HG03280 (cell line): ENCODE measurements around the gene IL5.
A peak's percentile ranks its signal among the peaks of the same experiment; 100 is the strongest.
"Not testable (repeated sequence)": the region's sequence is repeated elsewhere in the genome, so short reads cannot be mapped to it uniquely, and the experiment has no call there.

Experiments
- ATAC-seq: cut with Tn5 transposase; IDR thresholded peaks from one replicate; pipeline ENCODE4 v1.9.1; 2021; ENCODE audit warnings: mild to moderate bottlenecking, moderate library complexity; ENCODE audit not compliant: unreplicated experiment

IL5 gene

DNA sequence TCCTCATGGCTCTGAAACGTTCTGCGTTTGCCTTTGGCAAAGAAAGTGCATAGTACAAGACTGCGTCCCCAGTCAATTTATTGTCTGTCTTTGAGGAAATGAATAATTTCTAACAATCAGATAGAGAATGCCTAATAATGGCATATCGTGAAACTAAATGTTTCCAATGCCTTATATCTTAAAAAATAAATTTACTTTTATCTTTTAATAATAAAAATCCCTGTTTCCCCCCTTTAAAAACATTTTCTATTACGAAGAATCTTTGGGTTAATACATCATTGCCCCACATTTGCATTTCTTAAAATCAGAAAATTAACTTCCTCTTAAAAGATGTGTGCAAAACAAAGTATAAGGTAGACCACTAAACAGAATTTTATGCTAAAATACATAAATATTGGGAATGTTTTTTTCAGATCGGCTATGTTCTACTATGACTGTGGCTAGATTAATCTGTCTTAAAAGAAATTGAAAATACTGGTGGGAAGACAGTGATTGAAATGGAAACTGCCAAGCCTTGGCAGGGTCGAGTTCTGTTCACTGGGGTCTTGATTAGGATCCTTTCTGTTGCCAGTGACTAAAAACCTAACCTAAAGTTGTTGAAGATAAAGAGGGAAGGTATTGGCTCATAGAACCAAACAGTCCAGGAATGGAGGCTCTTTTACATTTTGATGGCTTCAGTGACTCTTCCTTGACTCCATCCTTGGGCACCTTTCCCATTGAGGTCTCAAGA is at the start of gene IL5:
TSS of gene IL5 (minus strand) at position 51 of the 730 bp plus-strand sequence. CDS start at position 7, 44 bp downstream.
- ATAC-seq: no peak

DNA sequence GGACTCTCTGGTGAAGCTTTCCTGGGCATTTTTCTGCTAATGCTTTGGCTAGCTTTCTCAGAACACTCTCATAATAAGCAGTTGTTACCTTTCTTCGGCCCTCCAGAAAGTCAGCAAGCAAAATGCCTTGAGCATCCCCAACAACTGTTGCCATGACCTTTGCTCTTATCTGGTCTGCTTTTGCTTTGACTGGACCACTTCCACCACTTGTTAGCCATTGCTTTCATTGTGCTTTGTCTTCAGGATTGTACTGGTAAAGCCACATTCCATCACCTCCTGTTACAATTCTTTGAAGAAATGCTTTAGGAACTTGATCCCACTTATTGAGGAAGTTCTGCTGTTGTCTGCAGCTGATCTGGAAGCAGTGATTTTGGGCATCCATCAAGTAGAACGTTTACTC is 49.2 kb upstream of the IL5 start:
- no peak for ATAC-seq

DNA sequence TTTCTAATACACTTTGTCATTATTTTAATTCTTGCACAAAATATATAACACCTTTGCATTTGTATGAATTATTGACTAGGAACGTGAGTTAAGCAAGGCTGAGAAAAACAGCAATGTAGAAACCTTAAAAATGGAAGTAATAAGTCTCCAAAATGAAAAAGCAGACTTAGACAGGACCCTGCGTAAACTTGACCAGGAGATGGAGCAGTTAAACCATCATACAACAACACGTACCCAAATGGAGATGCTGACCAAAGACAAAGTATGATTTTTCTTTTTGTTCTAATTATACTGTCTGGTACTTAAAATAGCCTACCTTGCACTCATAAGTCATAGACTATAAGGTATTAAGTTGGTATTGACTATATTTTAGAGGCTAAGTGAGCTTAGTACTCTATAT is 47.8 kb upstream of the IL5 start:
- no peak for ATAC-seq

DNA sequence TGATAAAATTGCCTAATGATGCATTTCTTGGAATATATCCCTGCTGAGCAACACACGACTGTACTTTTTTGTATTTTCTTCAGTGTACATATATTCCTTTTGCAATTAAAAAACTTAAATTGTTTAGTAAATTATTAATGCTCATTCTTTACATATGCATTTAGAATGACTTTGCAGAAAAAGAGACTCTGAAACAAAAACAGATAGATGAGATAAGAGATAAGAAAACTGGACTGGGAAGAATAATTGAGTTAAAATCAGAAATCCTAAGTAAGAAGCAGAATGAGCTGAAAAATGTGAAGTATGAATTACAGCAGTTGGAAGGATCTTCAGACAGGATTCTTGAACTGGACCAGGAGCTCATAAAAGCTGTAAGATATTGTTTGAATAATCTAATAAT is 46.1 kb upstream of the IL5 start:
- ATAC-seq: no peak

DNA sequence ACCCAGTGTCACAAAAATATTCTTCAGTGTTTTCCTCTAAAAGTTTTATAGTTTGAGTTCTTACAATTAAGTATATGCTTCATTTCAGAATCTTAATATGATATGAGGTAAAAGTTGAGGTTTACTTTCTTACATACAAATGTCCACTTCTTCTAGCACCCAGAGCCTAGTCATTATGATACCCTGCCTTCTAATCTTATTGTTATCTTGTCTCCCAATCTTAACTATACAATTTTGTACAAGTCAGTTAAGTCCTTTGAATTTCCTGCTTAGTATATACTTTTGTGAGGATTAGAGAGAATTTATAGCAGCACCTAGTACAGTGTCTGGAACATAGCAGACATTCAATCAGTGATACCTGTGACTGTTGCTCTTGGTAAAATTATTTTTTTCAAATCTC is 42.7 kb upstream of the IL5 start:
- ATAC-seq: no peak

DNA sequence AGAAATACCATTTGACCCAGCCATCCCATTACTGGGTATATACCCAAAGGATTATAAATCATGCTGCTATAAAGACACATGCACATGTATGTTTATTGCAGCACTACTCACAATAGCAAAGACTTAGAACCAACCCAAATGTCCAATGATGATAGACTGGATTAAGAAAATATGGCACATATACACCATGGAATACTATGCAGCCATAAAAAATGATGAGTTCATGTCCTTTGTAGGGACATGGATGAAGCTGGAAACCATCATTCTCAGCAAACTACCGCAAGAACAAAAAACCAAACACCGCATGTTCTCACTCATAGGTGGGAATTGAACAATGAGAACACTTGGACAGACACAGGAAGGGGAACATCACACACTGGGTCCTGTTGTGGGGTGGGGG is 41.2 kb upstream of the IL5 start:
- ATAC-seq: not testable (repeated sequence)

DNA sequence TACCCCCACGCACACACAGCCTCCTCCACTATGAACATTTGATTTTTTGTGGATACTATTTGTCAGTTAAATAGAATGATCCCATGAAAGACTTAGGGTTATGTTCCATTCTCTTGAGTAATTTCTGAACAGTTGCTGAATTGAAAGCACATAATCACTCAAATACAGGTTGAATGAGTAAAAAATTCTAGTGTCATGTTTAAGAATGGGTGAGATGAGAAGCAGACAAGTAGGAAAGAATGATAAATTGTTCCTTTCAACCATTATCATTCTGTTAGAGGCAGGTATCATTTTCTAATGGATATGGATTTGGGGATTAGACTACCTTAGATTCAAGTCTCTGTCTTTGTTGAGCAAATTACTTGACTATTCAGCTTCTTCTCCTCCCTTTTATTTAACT is 32.8 kb upstream of the IL5 start:
- ATAC-seq: no peak

DNA sequence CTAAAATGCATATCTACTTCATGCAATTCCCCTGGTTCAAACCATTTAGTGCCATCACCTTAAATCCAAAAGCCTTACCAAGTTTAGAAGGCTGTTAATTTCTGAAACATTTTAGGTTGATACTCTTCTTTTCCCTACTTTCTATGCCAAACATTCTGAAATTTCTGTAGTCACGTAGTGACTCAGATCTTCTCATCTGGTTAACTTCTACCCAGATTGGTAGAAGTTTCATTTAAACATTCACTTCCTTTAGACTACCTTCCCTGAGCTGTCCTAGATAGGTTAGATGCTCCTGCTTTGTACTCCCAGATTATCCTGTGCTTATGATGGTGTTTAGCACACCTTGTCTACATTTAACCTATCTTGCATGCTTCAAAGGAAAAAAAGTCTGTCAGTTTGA is 23.3 kb upstream of the IL5 start:
- no peak for ATAC-seq

DNA sequence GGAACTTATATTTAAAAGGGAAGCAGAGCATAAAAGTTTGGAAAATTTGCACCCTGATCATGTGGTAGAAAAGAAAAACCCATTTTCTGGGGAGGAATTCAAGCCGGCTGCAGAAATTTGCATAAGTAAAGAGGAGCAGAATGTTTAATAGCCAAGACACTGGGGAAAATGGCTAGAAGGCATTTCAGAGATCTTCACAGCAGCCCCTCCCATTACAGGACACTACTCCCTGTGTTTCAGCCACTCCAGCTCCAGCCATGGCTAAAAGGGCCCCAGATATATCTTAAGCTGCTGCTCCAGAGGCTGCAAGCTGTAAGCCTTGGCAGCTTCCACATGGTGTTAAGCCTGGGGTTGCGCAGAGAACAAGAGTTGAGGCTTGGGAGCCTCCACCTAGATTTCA is 21.2 kb upstream of the IL5 start:
- not testable (repeated sequence) for ATAC-seq

DNA sequence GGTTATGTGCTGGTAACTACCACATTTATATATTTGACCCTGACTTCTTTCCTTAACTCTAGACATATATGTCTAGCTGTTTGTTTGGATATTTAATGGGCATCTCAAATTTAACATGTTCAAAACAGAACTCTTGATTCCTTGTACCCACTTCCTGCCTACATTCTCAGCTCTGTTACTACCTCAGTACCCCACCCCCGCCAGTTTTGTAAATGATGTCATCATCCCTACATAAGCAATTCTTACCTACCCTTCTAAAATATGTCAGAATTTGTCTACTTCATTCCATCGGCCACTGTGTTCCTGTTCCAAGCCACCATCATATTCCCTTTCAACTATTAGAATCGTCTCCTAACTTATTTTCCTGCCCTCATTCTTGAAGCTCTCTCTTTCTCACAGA is 18.3 kb upstream of the IL5 start:
- no peak for ATAC-seq

DNA sequence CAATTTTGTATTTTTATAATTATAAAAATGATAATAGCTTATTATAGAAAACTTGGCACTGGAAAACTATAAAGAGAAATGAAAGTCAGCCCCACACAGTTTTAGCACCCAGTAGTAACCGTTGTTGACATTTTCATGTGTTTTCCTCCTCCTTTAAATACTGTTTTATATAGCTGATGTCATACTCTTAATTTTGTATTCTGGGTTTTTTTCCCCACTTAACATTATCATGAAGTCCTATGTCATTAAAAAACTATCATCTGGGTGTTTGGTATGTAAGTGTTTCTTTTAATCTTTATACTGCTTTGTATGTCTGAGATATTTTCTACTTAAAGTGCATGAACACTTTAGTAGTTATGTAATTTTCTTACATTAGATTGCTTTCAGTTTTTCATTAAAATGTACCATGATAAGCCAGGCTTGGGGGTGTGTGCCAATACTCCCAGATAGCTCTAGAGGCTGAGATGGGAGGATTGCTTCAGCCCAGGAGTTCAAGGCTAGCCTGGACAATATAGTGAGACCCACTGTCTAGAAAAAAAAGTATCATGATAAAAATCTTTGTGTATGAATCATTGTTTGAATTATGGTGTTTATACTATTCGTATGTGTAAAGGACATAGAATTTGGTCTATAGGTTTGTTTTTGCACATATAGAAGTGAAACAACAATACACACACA is 16.2 kb upstream of the IL5 start:
- ATAC-seq: no peak

DNA sequence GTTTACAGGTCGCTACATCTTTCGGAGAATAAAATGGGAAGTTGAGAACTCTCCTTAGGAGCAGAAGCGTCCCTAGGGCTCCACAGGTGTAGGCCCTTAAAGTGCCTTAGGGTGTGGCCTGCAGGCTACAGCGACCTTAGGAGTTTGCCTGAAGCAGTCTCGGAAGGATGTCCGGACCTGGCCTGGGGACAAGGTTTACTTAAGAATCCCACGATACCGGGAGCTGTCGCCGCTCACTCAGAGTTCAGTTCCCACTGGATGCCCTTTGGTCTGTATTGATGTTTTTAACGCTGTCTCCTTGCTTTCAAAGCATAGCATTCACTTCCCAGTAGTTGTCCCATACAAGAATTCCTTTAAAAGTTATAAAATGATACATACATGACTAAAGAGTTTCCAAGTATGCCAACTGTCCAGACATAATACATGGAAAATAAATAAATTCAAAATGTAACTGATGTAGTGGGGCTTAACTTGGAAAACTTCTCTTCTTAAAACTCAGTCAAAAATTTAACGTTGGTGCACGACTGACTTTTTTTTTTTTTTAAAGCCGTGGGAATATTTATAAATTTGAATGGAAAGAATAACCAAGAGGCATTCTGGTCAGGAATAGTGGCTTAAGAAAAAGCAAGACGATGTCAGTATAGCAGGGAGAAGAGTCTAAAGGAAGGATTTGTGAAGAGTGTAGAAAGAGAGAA is 14.3 kb upstream of the IL5 start:
- ATAC-seq: no peak

DNA sequence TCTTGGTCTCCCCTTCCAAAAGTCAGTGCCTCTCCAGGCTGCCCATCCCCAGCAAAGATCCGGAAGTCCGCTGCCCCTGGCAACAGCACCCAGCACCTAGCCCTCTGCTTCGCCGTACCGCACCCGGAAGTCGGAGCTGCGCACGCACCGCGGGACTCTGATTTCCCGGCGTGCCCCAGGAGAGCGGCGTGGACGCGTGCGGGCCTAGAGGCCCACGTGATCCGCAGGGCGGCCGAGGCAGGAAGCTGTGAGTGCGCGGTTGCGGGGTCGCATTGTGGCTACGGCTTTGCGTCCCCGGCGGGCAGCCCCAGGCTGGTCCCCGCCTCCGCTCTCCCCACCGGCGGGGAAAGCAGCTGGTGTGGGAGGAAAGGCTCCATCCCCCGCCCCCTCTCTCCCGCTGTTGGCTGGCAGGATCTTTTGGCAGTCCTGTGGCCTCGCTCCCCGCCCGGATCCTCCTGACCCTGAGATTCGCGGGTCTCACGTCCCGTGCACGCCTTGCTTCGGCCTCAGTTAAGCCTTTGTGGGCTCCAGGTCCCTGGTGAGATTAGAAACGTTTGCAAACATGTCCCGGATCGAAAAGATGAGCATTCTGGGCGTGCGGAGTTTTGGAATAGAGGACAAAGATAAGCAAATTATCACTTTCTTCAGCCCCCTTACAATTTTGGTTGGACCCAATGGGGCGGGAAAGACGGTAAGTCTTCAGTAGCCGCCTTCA is 13.6 kb upstream of the IL5 start, which contains the start of gene RAD50:
TSS of gene RAD50 (plus strand) at position 215 of the 715 bp plus-strand sequence. CDS start at position 563, 348 bp downstream.
- ATAC-seq: peak; percentile 99

DNA sequence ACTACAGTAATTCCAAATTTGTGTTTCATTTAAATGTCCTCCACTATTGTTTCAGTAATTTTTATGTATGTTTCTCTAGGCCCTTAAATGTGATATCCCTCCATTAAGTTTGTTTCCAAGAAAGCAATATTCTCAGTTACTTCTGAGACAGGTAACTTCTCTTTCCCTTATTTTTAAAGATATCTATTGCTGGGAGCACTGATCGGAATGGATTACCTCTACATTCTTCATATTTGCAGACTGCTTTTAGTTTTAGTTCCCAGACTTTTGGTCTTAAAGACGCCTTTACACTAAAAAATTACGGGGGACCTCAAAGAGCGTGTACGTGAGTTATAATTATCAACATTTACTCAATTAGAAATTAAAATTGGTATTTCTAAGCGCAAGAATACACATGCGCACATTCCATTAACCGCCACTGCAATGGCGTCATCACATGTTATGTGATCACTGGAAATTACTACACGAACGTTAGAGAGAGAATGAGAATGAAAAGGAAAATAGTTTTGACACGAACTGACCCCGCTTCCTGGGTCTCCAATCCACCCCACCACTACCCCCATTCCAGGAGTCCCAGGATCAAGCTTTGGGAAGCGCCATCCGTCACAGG is 12.9 kb upstream of the IL5 start:
- no peak for ATAC-seq

DNA sequence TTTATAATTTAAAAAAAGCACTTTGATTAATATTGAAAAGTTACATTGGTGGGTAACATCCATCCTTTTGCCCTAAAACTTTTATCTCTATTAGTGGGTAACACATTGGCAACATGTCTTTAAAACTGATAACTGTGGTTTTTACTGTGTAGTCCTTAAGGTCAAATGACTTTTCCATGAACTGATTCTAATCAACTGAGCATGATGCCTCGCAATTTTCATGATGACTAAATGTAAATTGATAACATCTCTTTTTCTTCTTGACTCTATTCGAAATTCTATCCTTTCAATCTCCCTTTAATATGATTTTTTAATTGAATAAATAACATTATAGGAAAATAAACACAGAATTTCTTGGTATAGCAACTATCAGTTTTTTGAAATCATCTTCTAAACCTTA is 6.3 kb upstream of the IL5 start:
- ATAC-seq: no peak

DNA sequence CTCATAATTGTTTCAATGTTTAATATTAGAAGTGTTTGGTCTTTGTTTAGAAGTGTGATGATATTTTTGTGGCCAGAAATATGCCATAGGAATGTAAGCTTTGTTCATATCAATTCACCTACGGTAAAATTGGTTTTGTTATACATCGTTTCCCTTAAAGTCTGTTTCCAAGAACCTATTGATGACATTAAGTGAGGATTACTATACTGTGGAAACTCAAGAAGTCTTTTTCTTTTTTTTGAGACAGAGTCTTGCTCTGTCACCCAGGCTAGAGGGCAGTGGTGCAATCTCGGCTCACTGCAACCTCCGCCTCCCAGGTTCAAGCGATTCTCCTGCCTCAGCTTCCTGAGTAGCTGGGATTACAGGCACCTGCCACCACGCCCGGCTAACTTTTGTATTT is 5.5 kb upstream of the IL5 start:
- ATAC-seq: not testable (repeated sequence)

DNA sequence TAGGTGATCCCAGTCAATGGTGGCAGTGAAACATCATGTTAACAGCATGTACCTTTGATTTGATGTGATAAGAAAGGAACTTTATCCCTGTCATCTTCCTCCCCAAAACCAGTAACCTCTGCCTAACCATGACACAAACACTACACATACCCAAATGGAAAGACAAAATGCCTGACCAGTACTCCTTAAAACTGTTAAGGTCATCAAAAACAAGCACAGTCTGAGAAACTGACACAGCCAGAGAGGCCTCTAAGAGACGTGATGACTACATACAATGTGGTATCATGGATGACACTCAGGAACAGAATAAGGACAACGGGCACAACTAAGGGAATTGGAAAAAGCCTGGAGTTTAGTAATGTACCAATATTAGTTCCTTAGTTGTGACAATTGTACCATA is 3.9 kb upstream of the IL5 start:
- ATAC-seq: no peak

DNA sequence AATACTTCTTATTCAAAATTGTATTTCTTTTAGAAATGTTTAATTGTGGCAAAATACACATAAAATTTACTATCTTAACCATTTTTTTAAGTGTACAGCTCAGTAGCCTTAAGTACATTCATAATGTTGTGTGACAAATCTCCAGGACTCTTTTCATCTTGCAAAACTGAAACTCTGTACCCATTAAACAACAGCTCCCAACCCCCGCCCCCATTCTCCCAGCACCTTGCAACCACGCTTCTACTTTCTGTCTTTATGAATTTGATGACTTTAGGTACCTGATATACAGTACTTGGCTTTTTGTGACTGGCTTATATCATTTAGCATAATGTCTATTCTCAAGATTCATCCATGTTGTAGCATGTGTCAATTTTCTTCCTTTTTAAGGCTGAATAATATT is 2.8 kb upstream of the IL5 start:
- no peak for ATAC-seq

DNA sequence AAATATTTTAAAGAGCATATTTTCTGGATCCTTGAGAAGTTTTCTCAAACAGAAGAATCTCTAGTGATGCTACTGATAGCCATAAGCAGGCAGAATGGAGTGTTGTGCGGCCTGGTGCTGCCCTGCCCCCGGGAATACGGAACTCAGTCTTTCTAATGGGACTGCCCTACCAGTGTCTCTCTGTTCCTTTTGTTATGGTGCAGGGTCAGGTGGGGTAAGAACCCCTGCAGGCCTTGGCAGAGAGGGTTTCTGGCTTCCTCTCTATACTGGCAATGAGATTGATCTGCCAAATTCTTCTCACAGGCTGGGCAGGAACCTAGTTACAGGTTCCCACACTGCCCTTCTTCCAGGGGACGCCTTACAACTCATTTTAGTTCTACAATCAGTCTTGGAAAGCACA is 2.6 kb downstream of the IL5 start:
- no peak for ATAC-seq

DNA sequence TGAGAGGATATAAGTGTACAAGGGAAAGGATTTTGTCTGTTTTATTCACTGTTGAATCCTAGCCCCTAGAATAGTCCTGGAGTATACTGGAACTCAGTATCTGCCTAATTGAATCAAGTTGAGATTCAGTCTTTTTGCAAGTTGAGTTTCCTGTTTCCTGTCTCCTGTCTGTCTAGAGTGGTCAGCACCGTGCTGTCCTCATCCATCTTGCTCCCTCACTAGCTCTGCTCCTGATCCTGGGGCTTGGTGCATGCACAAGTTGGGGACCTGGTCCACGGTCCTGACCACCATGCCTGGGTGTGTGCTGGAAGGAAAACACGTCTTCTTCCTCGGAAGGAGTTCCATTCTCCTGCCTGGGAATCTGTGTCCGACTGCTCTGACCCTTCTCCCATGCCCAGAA is 3.2 kb downstream of the IL5 start:
- no peak for ATAC-seq

DNA sequence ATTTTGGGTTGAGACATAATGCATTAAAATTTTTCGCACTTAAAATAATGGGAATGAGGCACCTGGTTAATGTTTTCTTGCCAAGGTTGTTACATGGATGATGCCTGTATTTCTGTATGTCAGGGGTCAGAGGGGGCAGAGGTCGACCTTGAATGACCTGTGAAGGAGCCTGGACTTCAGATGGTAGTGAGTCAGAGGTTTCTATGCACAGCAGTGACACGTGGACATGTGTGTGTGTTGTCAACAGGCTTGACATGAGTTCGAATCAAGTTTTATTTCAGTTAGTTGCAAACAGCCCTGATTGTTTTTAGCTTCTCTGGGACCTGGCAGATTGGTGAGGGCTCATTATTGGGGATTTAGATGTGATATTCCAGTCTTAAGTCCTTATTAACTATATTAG is 3.6 kb downstream of the IL5 start:
- ATAC-seq: no peak
